DND-41 (cell line): ENCODE results near the gene MMAB.

ENCODE experiments used
- CTCF ChIP-seq: IDR thresholded peaks from 2 replicates; pipeline ENCODE4 v1.5.1; 2012; ENCODE audit warnings: borderline replicate concordance, low read length, moderate library complexity, mild to moderate bottlenecking; ENCODE audit not compliant: poor library complexity, severe bottlenecking; ENCODE audit errors: extremely low read depth
- EZH2 ChIP-seq: IDR thresholded peaks from 3 replicates; pipeline ENCODE4 v1.6.1; 2012; ENCODE audit warnings: borderline replicate concordance, low read depth, mild to moderate bottlenecking, moderate library complexity, low read length, inconsistent platforms; ENCODE audit not compliant: severe bottlenecking

GRCh38 chr12:109606320-109607028 lies 33.2 kb upstream of the MMAB start:
- no peak for TF ChIP-seq CTCF
- no peak for TF ChIP-seq EZH2
